ENCODE results near the gene UEVLD.

Gene UEVLD

GRCh38 chr11:18581825-18582224 is 6.7 kb downstream of the UEVLD start:
- POLR2A ChIA-PET (ENCODE audit: low non-redundant PET), result no interaction called here
- TF ChIP-seq CTCF (conservative IDR thresholded peaks at IDR 0.05; ENCODE audit: low read depth), result no peak
- DNase-seq (ENCODE audit: low spot score), result no peak
- CTCF ChIA-PET, result interaction anchor here (0.6 kb wide), 2 partner anchors 37 to 1192 kb away, joined by 3 read pairs; no protein-coding TSS in a partner anchor
- H3K27ac ChIP-seq, result no peak overlapping the region

- TF ChIP-seq CTCF (conservative IDR thresholded peaks at IDR 0.05; ENCODE audit: low read depth), result no peak
- no peak overlapping the region for H3K27ac ChIP-seq
- ChIA-PET POLR2A (ENCODE audit: low non-redundant PET) (no interaction called here), CTCF (interaction anchor here (0.7 kb wide), 1 partner anchor 464 kb away, joined by 3 read pairs; no protein-coding TSS in a partner anchor)
- no peak for DNase-seq (ENCODE audit: low spot score)
Observed at GRCh38 chr11:18580113-18580766, 8.3 kb downstream of the UEVLD start.

- DNase-seq (ENCODE audit: low spot score), result no peak
- TF ChIP-seq CTCF (conservative IDR thresholded peaks at IDR 0.05; ENCODE audit: low read depth), result no peak
- CTCF ChIA-PET, result interaction anchor here (0.7 kb wide), 1 partner anchor 463 kb away, joined by 3 read pairs; no protein-coding TSS in a partner anchor
- peak overlapping the region; percentile 43; the same call in 1 of the 2 replicates for H3K27ac ChIP-seq
- POLR2A ChIA-PET (ENCODE audit: low non-redundant PET), result no interaction called here
Observed at GRCh38 chr11:18578975-18579598, 9.4 kb downstream of the UEVLD start.

- CTCF ChIA-PET, result no interaction called here
- DNase-seq (ENCODE audit: low spot score), result no peak
- H3K27ac ChIP-seq, result no peak overlapping the region
- TF ChIP-seq CTCF (conservative IDR thresholded peaks at IDR 0.05; ENCODE audit: low read depth), result no peak
- POLR2A ChIA-PET (ENCODE audit: low non-redundant PET), result no interaction called here
Observed at GRCh38 chr11:18575361-18575760, 13.2 kb downstream of the UEVLD start.

GRCh38 chr11:18567081-18567480 is 21.5 kb downstream of the UEVLD start:
- TF ChIP-seq CTCF (conservative IDR thresholded peaks at IDR 0.05; ENCODE audit: low read depth), result no peak
- POLR2A ChIA-PET (ENCODE audit: low non-redundant PET), result no interaction called here
- CTCF ChIA-PET, result no interaction called here
- DNase-seq (ENCODE audit: low spot score), result no peak
- H3K27ac ChIP-seq, result no peak overlapping the region

GRCh38 chr11:18566406-18566805 is 22.1 kb downstream of the UEVLD start:
- no peak for DNase-seq (ENCODE audit: low spot score)
- ChIA-PET CTCF (no interaction called here), POLR2A (ENCODE audit: low non-redundant PET) (no interaction called here)
- TF ChIP-seq CTCF (conservative IDR thresholded peaks at IDR 0.05; ENCODE audit: low read depth), result no peak
- no peak overlapping the region for H3K27ac ChIP-seq
